Astrocyte of the cerebellum (primary cell): ENCODE data around the gene MYO3B.

Experiments used
- DNase-seq: peaks from one replicate; pipeline ENCODE4 v3.0.0-alpha.2; 2011; ENCODE audit warnings: low read depth
- H3K4me3 ChIP-seq: 2 replicates; pipeline ENCODE4 v1.5.1; 2011; ENCODE audit warnings: mild to moderate bottlenecking, low read depth, low read length, moderate library complexity
- CTCF ChIP-seq: IDR thresholded peaks from 2 replicates; pipeline ENCODE4 v1.5.1; 2012; ENCODE audit warnings: low read length, low read depth, moderate library complexity, mild to moderate bottlenecking; ENCODE audit errors: missing control alignments
- in situ Hi-C: cut with HindIII; loops from 2 replicates; pipeline ENCODE4 v1.10.0; 2017; ENCODE audit warnings: low sequenced_read_pairs

The MYO3B gene

DNA sequence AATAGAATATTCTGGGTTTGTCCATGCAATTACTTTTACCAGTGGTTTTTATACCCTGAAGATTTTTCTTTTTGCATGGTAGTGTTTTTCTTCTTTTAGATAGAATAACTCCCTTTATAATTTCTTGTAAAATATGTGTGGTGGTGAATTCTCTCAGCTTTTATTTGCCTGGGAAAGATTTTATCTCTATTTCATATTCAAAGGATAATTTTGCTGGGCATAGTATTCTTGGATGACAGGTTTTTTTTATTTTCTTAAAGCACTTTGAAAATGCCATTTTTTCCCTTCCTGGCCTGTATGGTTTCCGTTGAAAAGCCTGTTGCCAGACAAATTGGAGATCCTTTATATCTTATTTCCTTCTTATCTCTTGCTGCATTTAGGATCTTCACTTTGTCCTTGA is 113.5 kb downstream of the MYO3B start:
- H3K4me3 ChIP-seq, result no peak overlapping the region
- no peak for TF ChIP-seq CTCF
- in situ Hi-C loops, result no loop called here
- DNase-seq, result no peak

DNA sequence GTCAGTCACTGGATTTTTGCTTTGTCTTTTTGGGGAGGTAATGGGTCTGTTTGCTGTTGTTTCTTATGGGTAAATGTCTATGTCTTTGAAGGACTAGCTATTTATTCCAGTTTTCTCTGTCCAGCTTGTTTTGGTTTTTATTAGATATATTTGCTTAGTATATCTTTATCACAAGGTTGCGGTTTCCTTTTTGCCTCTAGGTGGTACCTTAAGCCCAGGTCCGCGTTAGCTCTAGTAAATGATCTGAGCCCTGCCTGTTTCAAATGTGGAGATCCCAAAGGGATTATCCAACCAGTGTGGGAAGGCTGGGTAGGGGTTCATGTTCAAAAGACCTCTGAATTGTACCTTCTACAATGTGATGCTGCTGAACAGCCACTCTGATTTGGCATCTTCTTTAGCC is 114.5 kb downstream of the MYO3B start:
- in situ Hi-C loops, result no loop called here
- no peak for TF ChIP-seq CTCF
- H3K4me3 ChIP-seq, result no peak overlapping the region
- DNase-seq, result no peak

DNA sequence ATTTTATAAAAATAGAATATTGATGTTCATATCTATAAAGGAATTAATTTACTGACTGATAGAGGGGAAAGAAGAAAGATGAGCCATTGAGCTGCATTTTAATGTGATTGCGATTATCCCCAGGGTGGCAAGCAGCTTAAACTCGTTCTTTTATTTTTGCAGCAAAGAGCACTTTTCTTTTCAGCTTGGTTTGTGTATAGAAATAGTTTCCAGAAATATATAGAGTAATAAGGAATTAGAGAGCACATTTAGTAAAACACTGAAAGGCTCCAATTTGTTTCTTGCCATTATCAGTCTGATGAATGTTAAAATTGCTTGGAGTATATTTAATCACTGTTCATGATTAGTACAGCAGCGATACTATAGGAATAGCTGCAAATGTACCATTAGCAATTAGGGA is 119.5 kb downstream of the MYO3B start:
- TF ChIP-seq CTCF, result no peak
- H3K4me3 ChIP-seq, result no peak overlapping the region
- no peak for DNase-seq
- in situ Hi-C loops, result no loop called here

- in situ Hi-C loops, result no loop called here
- no peak for DNase-seq
- H3K4me3 ChIP-seq, result no peak overlapping the region
- TF ChIP-seq CTCF, result no peak
Measured at GRCh38 chr2:170298115-170298514, 120.2 kb downstream of the MYO3B start.

GRCh38 chr2:170298861-170299429 is 121.0 kb downstream of the MYO3B start:
- no peak overlapping the region for H3K4me3 ChIP-seq
- no peak for DNase-seq
- in situ Hi-C loops, result no loop called here
- no peak for TF ChIP-seq CTCF

GRCh38 chr2:170300993-170301392 is 123.0 kb downstream of the MYO3B start:
- H3K4me3 ChIP-seq, result no peak overlapping the region
- in situ Hi-C loops, result no loop called here
- no peak for DNase-seq
- TF ChIP-seq CTCF, result no peak

- no peak for DNase-seq
- TF ChIP-seq CTCF, result no peak
- in situ Hi-C loops, result no loop called here
- no peak overlapping the region for H3K4me3 ChIP-seq
Measured at GRCh38 chr2:170301626-170302025, 123.7 kb downstream of the MYO3B start.
